Loucy (cell line): ENCODE results near the gene RNASE13.

Experiments used
- H2AFZ ChIP-seq: fragments of 200-600 bp; sonication (generic); 2 replicates; pipeline ENCODE4 v1.6.0; 2016; ENCODE audit warnings: antibody characterized with exemption, mild to moderate bottlenecking, low read length, moderate library complexity
- H3F3A ChIP-seq: fragments of 200-600 bp; 2 replicates; pipeline ENCODE4 v1.6.0; 2016; ENCODE audit warnings: antibody characterized with exemption, low read depth, mild to moderate bottlenecking
- H3K27me3 ChIP-seq: fragments of 200-600 bp; sonication (generic); 2 replicates; pipeline ENCODE4 v1.6.1; 2014; ENCODE audit warnings: low read length, mild to moderate bottlenecking; ENCODE audit not compliant: insufficient read depth, poor library complexity, severe bottlenecking
- H3K36me3 ChIP-seq: fragments of 200-600 bp; sonication (generic); 2 replicates; pipeline ENCODE4 v1.6.1; 2016; ENCODE audit warnings: low read length; ENCODE audit not compliant: insufficient read depth
- H3K4me1 ChIP-seq: fragments of 200-600 bp; sonication (generic); 2 replicates; pipeline ENCODE4 v1.5.1; 2014; ENCODE audit warnings: low read length, mild to moderate bottlenecking; ENCODE audit not compliant: insufficient read depth, poor library complexity, severe bottlenecking
- H3K4me2 ChIP-seq: fragments of 200-600 bp; sonication (generic); 2 replicates; pipeline ENCODE4 v1.6.0; 2014; ENCODE audit warnings: antibody characterized with exemption, low read length, low read depth, mild to moderate bottlenecking; ENCODE audit not compliant: poor library complexity, severe bottlenecking
- H3K4me3 ChIP-seq: fragments of 200-600 bp; sonication (generic); 2 replicates; pipeline ENCODE4 v1.5.1; 2014; ENCODE audit warnings: low read length, mild to moderate bottlenecking, mixed read lengths; ENCODE audit not compliant: poor library complexity, severe bottlenecking
- H3K79me2 ChIP-seq: fragments of 200-600 bp; sonication (generic); 2 replicates; pipeline ENCODE4 v1.6.1; 2014; ENCODE audit warnings: low read length; ENCODE audit not compliant: insufficient read depth
- H3K9ac ChIP-seq: fragments of 200-600 bp; sonication (generic); 2 replicates; pipeline ENCODE4 v1.6.0; 2014; ENCODE audit warnings: mild to moderate bottlenecking, low read depth, low read length, moderate library complexity; ENCODE audit not compliant: poor library complexity, severe bottlenecking
- H3K9me2 ChIP-seq: fragments of 200-600 bp; sonication (generic); replicated peaks from 2 replicates; pipeline ENCODE4 v1.6.1; 2016; ENCODE audit warnings: low read depth, low read length, mixed read lengths
- H3K9me3 ChIP-seq: fragments of 200-600 bp; sonication (generic); 2 replicates; pipeline ENCODE4 v1.6.1; 2014; ENCODE audit warnings: mild to moderate bottlenecking, antibody characterized with exemption, low read length, low read depth; ENCODE audit not compliant: insufficient read depth
- H4K20me1 ChIP-seq: fragments of 200-600 bp; sonication (generic); 2 replicates; pipeline ENCODE4 v1.6.0; 2014; ENCODE audit warnings: antibody characterized with exemption, low read length, mild to moderate bottlenecking; ENCODE audit not compliant: insufficient read depth, poor library complexity, severe bottlenecking
- CTCF ChIP-seq: fragments of 200-600 bp; sonication (generic); conservative IDR thresholded peaks from 2 replicates; pipeline ENCODE4 v1.5.1; 2014; ENCODE audit warnings: mild to moderate bottlenecking, antibody characterized with exemption, low read length
- EZH2phosphoT487 ChIP-seq: fragments of 200-600 bp; IDR thresholded peaks from 2 replicates; pipeline ENCODE4 v1.6.1; 2018; ENCODE audit warnings: antibody characterized with exemption, mild to moderate bottlenecking, moderate library complexity, borderline replicate concordance

Gene RNASE13

GRCh38 chr14:21073921-21074320, 39.3 kb upstream of the RNASE13 start:
- TF ChIP-seq EZH2phosphoT487 (no peak), CTCF (no peak)
- Histone ChIP-seq H3K4me1 (peaks cover 32% of the 10 kb centered on the region), H3K4me2 (no peak overlapping the region), H4K20me1 (no peaks in the 10 kb centered on the region), H3K9me2 (no peaks in the 10 kb centered on the region), H3K36me3 (no peaks in the 10 kb centered on the region), H2AFZ (no peak overlapping the region), H3K9me3 (no peaks in the 10 kb centered on the region), H3F3A (no peaks in the 10 kb centered on the region), H3K4me3 (no peak overlapping the region), H3K79me2 (no peaks in the 10 kb centered on the region), H3K27me3 (no peaks in the 10 kb centered on the region), H3K9ac (no peak overlapping the region)

- H3K4me1 ChIP-seq: peaks cover 32% of the 10 kb centered on the region
- no peak overlapping the region for H2AFZ ChIP-seq
- no peaks in the 10 kb centered on the region for H3K9me3 ChIP-seq
- peak overlapping the region; percentile 83 for H3K9ac ChIP-seq
- H3K9me2 ChIP-seq: no peaks in the 10 kb centered on the region
- H3K27me3 ChIP-seq: no peaks in the 10 kb centered on the region
- no peaks in the 10 kb centered on the region for H3F3A ChIP-seq
- no peaks in the 10 kb centered on the region for H4K20me1 ChIP-seq
- peak overlapping the region; percentile 96 for H3K4me2 ChIP-seq
- H3K36me3 ChIP-seq: no peaks in the 10 kb centered on the region
- no peaks in the 10 kb centered on the region for H3K79me2 ChIP-seq
- no peak overlapping the region for H3K4me3 ChIP-seq
- no peak for TF ChIP-seq CTCF
- no peak for TF ChIP-seq EZH2phosphoT487
These were observed 38.3 kb upstream of the RNASE13 start for GRCh38 chr14:21072781-21073339.

- Histone ChIP-seq H3K4me1 (peaks cover 32% of the 10 kb centered on the region), H2AFZ (peak overlapping the region; percentile 82)
These were observed 37.4 kb upstream of the RNASE13 start for GRCh38 chr14:21072031-21072473.

More at GRCh38 chr14:21072031-21072473, 37.4 kb upstream of the RNASE13 start:
- Histone ChIP-seq H3K9me3 (no peaks in the 10 kb centered on the region), H3K79me2 (no peaks in the 10 kb centered on the region), H3K9ac (peak overlapping the region; percentile 83), H3K4me2 (peak overlapping the region; percentile 96), H3F3A (no peaks in the 10 kb centered on the region), H3K36me3 (no peaks in the 10 kb centered on the region), H3K9me2 (no peaks in the 10 kb centered on the region), H3K27me3 (no peaks in the 10 kb centered on the region), H3K4me3 (peak overlapping the region; percentile 95), H4K20me1 (no peaks in the 10 kb centered on the region)
- TF ChIP-seq EZH2phosphoT487: no peak
